ENCODE data around the gene ZNF335.
"Not testable (repeated sequence)": the region's sequence is repeated elsewhere in the genome, so short reads cannot be mapped to it uniquely, and the experiment has no call there.

ZNF335 gene

DNA sequence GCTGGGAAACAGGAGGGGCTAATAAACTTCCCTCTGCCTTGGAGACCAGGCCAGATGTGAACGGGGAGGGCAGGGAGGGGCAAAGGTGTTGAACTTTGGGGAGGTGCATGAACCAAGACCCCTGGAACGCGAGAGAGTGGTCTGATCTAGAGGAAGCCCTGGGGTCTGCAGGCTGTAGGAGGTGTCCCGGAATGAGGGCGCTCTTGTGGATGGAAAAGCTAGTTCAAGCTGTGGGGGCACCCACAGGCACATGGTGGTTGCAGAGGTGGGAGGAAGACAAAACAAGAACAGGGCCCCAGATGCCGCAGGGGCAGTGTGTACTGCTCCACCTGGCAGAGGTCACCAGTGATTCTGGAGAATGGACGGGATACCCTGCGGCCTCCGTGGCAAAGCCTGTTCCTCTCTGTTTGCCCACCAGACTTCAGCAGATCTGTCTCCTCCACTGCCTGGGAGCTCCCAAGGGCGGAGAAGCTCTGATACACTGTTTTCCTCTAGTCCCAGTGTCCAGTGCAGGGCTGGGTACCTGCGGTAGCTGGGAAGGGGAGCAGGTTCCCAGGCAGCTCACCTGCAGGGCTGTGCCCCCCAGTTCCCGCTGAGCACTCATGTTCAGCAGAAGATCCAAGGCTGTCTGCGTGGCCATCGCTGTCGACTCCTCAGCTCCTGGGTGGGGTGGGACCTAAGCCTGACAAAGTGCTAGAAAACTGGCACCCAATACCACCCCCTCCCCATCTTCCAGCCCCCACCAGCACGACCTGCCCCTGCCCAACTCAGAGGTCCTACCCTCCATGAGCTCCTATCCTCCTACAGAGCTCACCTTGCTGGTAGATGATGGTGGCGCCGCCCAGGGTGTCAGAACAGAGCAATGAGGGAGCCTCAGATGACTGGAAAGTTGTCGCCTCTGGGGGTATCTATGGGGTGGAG is 14.7 kb downstream of the ZNF335 start:
- H3K4me1 ChIP-seq (ENCODE audit: control extremely low read depth in 1 of 4, control insufficient read depth in 4 of 4, insufficient read depth in 4 of 4, low read length in 3 of 4): no peaks in the 10 kb centered on the region
- ChIA-PET POLR2A (interaction anchor here (1.2 to 1.7 kb wide), 2 partner anchors 8 to 10 kb away, joined by 6 to 8 read pairs; no protein-coding TSS in a partner anchor), CTCF (interaction anchor here (0.6 to 9.8 kb wide), 7 partner anchors 10 to 158 kb away, joined by 3 to 75 read pairs (median 3); partner anchors contain the start of gene ZSWIM1)
- no peak overlapping the region for H3K27ac ChIP-seq (ENCODE audit: insufficient read depth in 1 of 2, low read depth in 1 of 2, low read length in 2 of 2, poor library complexity in 1 of 2, severe bottlenecking in 2 of 2)
- H3K27me3 ChIP-seq (replicated peaks in 2 of 5; ENCODE audit: control insufficient read depth in 4 of 5, insufficient read depth in 5 of 5, low read length in 4 of 5): no peaks in the 10 kb centered on the region
- WGBS (ENCODE audit: insufficient coverage): 93% methylated on average over 17 of the region's 19 CpGs
- H3K36me3 ChIP-seq (ENCODE audit: control insufficient read depth in 4 of 4, insufficient read depth in 4 of 4, low read length in 3 of 4): peaks cover 30 to 77% (median 58%) of the 10 kb centered on the region in 4 experiments
- no peak for DNase-seq
- no peak overlapping the region for H3K4me3 ChIP-seq (ENCODE audit: control insufficient read depth in 1 of 7, extremely low read depth in 1 of 7, insufficient read depth in 4 of 7, low read depth in 2 of 7, low read length in 6 of 7)
- no peaks in the 10 kb centered on the region for H3K9me3 ChIP-seq (ENCODE audit: control extremely low read depth in 1 of 5, control insufficient read depth in 4 of 5, insufficient read depth in 2 of 5, low read depth in 1 of 5, low read length in 4 of 5)

DNA sequence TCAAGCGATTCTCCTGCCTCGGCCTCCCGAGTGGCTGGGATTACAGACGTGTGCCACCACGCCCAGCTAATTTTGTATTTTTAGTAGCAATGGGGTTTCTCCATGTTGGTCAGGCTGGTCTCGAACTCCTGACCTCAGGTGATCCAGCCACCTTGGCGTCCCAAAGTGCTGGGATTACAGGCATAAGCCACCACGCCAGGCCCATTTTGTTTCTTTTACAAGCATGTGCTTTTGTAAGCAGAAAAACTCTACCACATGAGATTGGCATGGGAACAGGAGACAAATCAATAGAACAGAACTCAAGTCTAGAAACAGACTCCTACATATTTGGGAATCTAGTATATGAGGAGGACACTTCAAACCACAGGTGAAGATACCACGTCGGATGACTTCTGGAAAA is 15.7 kb downstream of the ZNF335 start:
- H3K4me3 ChIP-seq (ENCODE audit: control insufficient read depth in 1 of 7, extremely low read depth in 1 of 7, insufficient read depth in 4 of 7, low read depth in 2 of 7, low read length in 6 of 7); H3K9me3 ChIP-seq (ENCODE audit: control extremely low read depth in 1 of 5, control insufficient read depth in 4 of 5, insufficient read depth in 2 of 5, low read depth in 1 of 5, low read length in 4 of 5); H3K27me3 ChIP-seq (replicated peaks in 2 of 5; ENCODE audit: control insufficient read depth in 4 of 5, insufficient read depth in 5 of 5, low read length in 4 of 5); DNase-seq; POLR2A ChIA-PET; H3K27ac ChIP-seq (ENCODE audit: insufficient read depth in 1 of 2, low read depth in 1 of 2, low read length in 2 of 2, poor library complexity in 1 of 2, severe bottlenecking in 2 of 2); H3K4me1 ChIP-seq (ENCODE audit: control extremely low read depth in 1 of 4, control insufficient read depth in 4 of 4, insufficient read depth in 4 of 4, low read length in 3 of 4); CTCF ChIA-PET: not testable (repeated sequence)
- 97% methylated on average over 5 of the region's 10 CpGs for WGBS (ENCODE audit: insufficient coverage)
- peaks cover 27 to 77% (median 58%) of the 10 kb centered on the region in 4 experiments for H3K36me3 ChIP-seq (ENCODE audit: control insufficient read depth in 4 of 4, insufficient read depth in 4 of 4, low read length in 3 of 4)

DNA sequence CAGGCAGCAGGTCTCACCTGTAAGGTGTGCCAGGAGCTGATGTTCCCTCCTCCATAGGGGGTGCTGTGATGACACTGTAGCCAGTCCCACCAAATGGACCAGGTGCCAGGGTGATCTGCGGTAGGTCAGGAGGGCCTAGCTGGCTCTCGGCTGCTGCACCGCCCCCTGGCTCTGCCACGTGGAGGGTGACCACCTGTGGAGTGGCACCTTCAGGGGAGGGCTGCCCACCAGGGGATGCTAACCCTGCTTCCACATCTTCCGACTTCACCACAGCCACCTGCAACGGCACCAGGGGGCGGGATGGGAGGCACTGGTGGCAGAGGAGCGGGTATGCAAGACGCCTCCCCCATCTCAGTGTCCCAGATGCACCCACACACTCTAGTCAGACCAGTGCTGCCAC is 18.3 kb downstream of the ZNF335 start:
- POLR2A ChIA-PET: no interaction called here
- Histone ChIP-seq H3K36me3 (ENCODE audit: control insufficient read depth in 4 of 4, insufficient read depth in 4 of 4, low read length in 3 of 4) (peaks cover 19 to 76% (median 58%) of the 10 kb centered on the region in 4 experiments), H3K4me3 (ENCODE audit: control insufficient read depth in 1 of 7, extremely low read depth in 1 of 7, insufficient read depth in 4 of 7, low read depth in 2 of 7, low read length in 6 of 7) (no peak overlapping the region), H3K27me3 (replicated peaks in 2 of 5; ENCODE audit: control insufficient read depth in 4 of 5, insufficient read depth in 5 of 5, low read length in 4 of 5) (no peaks in the 10 kb centered on the region), H3K9me3 (ENCODE audit: control extremely low read depth in 1 of 5, control insufficient read depth in 4 of 5, insufficient read depth in 2 of 5, low read depth in 1 of 5, low read length in 4 of 5) (no peaks in the 10 kb centered on the region), H3K27ac (ENCODE audit: insufficient read depth in 1 of 2, low read depth in 1 of 2, low read length in 2 of 2, poor library complexity in 1 of 2, severe bottlenecking in 2 of 2) (no peak overlapping the region), H3K4me1 (ENCODE audit: control extremely low read depth in 1 of 4, control insufficient read depth in 4 of 4, insufficient read depth in 4 of 4, low read length in 3 of 4) (no peaks in the 10 kb centered on the region)
- CTCF ChIA-PET: interaction anchor here (1.6 to 2.7 kb wide), 4 partner anchors 9 to 168 kb away, joined by 3 to 11 read pairs (median 8); no protein-coding TSS in a partner anchor
- no peak for DNase-seq
- WGBS (ENCODE audit: insufficient coverage): 93% methylated on average over 9 of the region's 9 CpGs

DNA sequence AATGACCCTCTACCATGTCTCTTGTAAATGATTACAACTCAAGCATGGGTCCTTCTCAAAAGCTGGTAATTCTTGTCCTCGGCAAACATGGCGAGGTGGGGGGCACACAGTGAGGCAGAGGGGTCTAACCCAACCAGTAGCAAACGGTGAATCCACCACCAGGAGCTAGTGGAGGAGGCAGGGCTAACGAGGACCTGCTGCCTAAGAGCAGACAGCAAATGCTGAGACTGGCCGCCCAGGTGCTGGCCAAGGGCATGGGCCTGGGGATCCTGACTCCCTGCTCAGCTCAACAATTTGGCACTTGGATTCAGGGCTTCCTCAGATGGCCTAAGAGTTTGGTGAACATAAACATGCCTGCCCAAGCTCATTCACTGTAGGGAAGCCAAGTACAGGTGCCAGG is 19.1 kb downstream of the ZNF335 start:
- Histone ChIP-seq H3K36me3 (ENCODE audit: control insufficient read depth in 4 of 4, insufficient read depth in 4 of 4, low read length in 3 of 4) (peaks cover 17 to 76% (median 57%) of the 10 kb centered on the region in 4 experiments), H3K9me3 (ENCODE audit: control extremely low read depth in 1 of 5, control insufficient read depth in 4 of 5, insufficient read depth in 2 of 5, low read depth in 1 of 5, low read length in 4 of 5) (no peaks in the 10 kb centered on the region), H3K27me3 (replicated peaks in 2 of 5; ENCODE audit: control insufficient read depth in 4 of 5, insufficient read depth in 5 of 5, low read length in 4 of 5) (no peaks in the 10 kb centered on the region), H3K4me1 (ENCODE audit: control extremely low read depth in 1 of 4, control insufficient read depth in 4 of 4, insufficient read depth in 4 of 4, low read length in 3 of 4) (no peaks in the 10 kb centered on the region), H3K4me3 (ENCODE audit: control insufficient read depth in 1 of 7, extremely low read depth in 1 of 7, insufficient read depth in 4 of 7, low read depth in 2 of 7, low read length in 6 of 7) (no peak overlapping the region), H3K27ac (ENCODE audit: insufficient read depth in 1 of 2, low read depth in 1 of 2, low read length in 2 of 2, poor library complexity in 1 of 2, severe bottlenecking in 2 of 2) (no peak overlapping the region)
- WGBS (ENCODE audit: insufficient coverage): 98% methylated on average over 5 of the region's 5 CpGs
- DNase-seq: no peak
- ChIA-PET POLR2A (no interaction called here), CTCF (interaction anchor here (0.8 to 2.7 kb wide), 8 partner anchors 9 to 167 kb away, joined by 3 to 16 read pairs (median 6); no protein-coding TSS in a partner anchor)

DNA sequence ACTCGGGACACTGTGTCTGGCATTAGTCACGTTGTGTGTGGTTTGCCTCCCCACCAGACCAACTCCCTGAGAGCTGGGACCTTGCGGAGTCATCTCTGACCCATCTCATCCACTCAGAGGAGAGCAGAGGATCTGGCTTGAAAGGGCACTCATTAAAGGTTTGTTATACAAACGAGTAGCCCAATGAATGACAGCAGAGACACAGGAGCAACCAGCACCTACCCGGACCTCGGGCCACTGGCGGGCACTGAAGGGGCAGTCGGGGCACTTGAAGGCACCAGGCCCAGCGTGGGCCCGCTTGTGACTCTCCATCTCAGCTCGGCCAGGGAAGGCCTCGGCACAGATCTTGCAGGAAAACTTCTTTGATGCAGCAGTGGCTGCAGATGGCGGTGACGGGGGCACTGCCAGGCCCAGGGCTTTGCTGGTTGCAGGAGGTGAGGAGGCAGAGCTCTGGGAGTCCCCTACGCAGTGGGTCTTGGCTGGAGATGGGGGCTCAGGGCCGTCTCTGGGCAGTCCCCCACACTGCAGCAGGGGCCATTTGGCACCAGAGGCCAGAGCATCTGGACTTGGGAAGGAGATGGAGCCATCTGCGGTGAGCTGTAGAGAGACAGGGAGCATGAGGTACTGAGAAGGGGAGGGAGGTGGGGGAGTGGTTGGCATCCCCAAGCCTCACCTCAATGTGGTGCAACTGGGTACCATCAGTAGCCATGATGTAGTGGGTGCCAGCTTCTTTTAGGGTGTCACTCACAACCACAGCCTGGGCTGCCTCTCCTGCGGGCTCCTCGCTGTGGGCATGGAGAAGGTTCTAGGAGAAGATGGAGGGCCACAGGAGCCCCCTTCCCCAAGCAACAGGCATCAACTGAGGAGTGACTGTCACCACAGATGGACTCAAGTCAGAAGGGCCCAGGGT is 19.8 kb downstream of the ZNF335 start:
- ChIA-PET CTCF (interaction anchor here (0.5 to 2.7 kb wide), 9 partner anchors 10 to 166 kb away, joined by 3 to 16 read pairs (median 3); no protein-coding TSS in a partner anchor), POLR2A (interaction anchor here (0.9 kb wide), 1 partner anchor 11 kb away, joined by 3 read pairs; no protein-coding TSS in a partner anchor)
- no peak for DNase-seq
- H3K27me3 ChIP-seq (replicated peaks in 2 of 5; ENCODE audit: control insufficient read depth in 4 of 5, insufficient read depth in 5 of 5, low read length in 4 of 5): no peaks in the 10 kb centered on the region
- no peaks in the 10 kb centered on the region for H3K9me3 ChIP-seq (ENCODE audit: control extremely low read depth in 1 of 5, control insufficient read depth in 4 of 5, insufficient read depth in 2 of 5, low read depth in 1 of 5, low read length in 4 of 5)
- WGBS (ENCODE audit: insufficient coverage): 94% methylated on average over 19 of the region's 19 CpGs
- H3K4me1 ChIP-seq (ENCODE audit: control extremely low read depth in 1 of 4, control insufficient read depth in 4 of 4, insufficient read depth in 4 of 4, low read length in 3 of 4): no peaks in the 10 kb centered on the region
- peak overlapping the region in 1 of 2 experiments; percentile 17 for H3K27ac ChIP-seq (ENCODE audit: insufficient read depth in 1 of 2, low read depth in 1 of 2, low read length in 2 of 2, poor library complexity in 1 of 2, severe bottlenecking in 2 of 2)
- peaks cover 14 to 76% (median 60%) of the 10 kb centered on the region in 4 experiments for H3K36me3 ChIP-seq (ENCODE audit: control insufficient read depth in 4 of 4, insufficient read depth in 4 of 4, low read length in 3 of 4)
- H3K4me3 ChIP-seq (ENCODE audit: control insufficient read depth in 1 of 7, extremely low read depth in 1 of 7, insufficient read depth in 4 of 7, low read depth in 2 of 7, low read length in 6 of 7): no peak overlapping the region

DNA sequence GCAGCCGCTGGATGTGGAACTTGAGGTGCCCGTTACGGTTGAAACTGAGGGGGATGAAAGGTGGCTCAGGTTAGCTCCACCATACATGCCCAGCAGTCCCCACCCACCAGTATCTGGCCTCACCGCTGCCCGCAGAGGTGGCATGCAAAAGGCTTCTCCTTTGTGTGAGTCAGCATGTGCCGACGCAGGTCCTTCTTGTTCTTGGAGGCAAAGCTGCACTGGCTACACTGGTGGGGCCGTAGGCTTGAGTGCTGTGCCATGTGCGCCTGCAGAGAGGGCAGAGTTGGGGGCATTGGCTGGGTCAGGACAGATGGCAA is 21.7 kb downstream of the ZNF335 start:
- no peak for DNase-seq
- H3K27me3 ChIP-seq (replicated peaks in 2 of 5; ENCODE audit: control insufficient read depth in 4 of 5, insufficient read depth in 5 of 5, low read length in 4 of 5): no peaks in the 10 kb centered on the region
- H3K36me3 ChIP-seq (ENCODE audit: control insufficient read depth in 4 of 4, insufficient read depth in 4 of 4, low read length in 3 of 4): peaks cover 21 to 87% (median 72%) of the 10 kb centered on the region in 4 experiments
- no peak overlapping the region for H3K27ac ChIP-seq (ENCODE audit: insufficient read depth in 1 of 2, low read depth in 1 of 2, low read length in 2 of 2, poor library complexity in 1 of 2, severe bottlenecking in 2 of 2)
- no peaks in the 10 kb centered on the region for H3K4me1 ChIP-seq (ENCODE audit: control extremely low read depth in 1 of 4, control insufficient read depth in 4 of 4, insufficient read depth in 4 of 4, low read length in 3 of 4)
- WGBS (ENCODE audit: insufficient coverage): 98% methylated on average over 7 of the region's 9 CpGs
- H3K4me3 ChIP-seq (ENCODE audit: control insufficient read depth in 1 of 7, extremely low read depth in 1 of 7, insufficient read depth in 4 of 7, low read depth in 2 of 7, low read length in 6 of 7): no peak overlapping the region
- POLR2A ChIA-PET: no interaction called here
- CTCF ChIA-PET: interaction anchor here (1.7 to 7.3 kb wide), 3 partner anchors 11 to 151 kb away, joined by 6 to 75 read pairs (median 13); no protein-coding TSS in a partner anchor
- no peaks in the 10 kb centered on the region for H3K9me3 ChIP-seq (ENCODE audit: control extremely low read depth in 1 of 5, control insufficient read depth in 4 of 5, insufficient read depth in 2 of 5, low read depth in 1 of 5, low read length in 4 of 5)
